Astrocyte (in vitro differentiated cells and primary cell): ENCODE data around the gene PLCB4.

Source experiments
- CTCF ChIP-seq: IDR thresholded peaks from 2 replicates; pipeline ENCODE4 v1.5.1; 2011; ENCODE audit warnings: low read depth, mild to moderate bottlenecking, inconsistent platforms, low read length, moderate library complexity; ENCODE audit not compliant: insufficient read depth
- EZH2 ChIP-seq: IDR thresholded peaks from 2 replicates; pipeline ENCODE4 v1.6.1; 2012; ENCODE audit warnings: mild to moderate bottlenecking, low read length, inconsistent platforms; ENCODE audit not compliant: insufficient read depth

GRCh38 chr20:9119776-9120175 is 50.9 kb downstream of the PLCB4 start:
- TF ChIP-seq CTCF (no peak), EZH2 (no peak)
